Measurements from ENCODE around the gene KRTAP26-1.

KRTAP26-1 gene

DNA sequence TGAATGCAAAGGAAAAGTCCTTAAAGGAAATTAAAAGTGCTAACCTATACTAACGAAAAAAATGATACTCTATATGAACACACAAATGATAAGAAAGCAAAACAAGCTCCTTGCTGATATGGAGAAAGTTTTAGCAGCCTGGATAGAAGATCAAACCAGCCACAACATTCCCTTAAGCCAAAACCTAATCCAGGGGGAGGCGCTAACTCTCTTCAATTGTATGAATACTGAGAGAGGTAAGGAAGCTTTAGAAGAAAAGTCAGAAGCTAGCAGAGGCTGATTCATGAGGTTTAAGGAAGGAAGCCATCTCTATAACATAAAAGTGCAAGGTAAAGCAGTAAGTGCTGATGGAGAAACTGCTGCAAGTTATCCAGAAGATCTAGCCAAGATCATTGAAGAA is 24.9 kb upstream of the KRTAP26-1 start:
- no peak overlapping the region for H3K4me3 ChIP-seq (ENCODE audit: control insufficient read depth, low read depth, low read length)
- DNase-seq (ENCODE audit: low read depth) = no peak
- no peak for TF ChIP-seq CTCF (IDR thresholded peaks at IDR 0.05; ENCODE audit: control insufficient read depth, insufficient read depth, low read depth, low read length, missing control alignments)

GRCh38 chr21:30340714-30341573 is 20.8 kb upstream of the KRTAP26-1 start:
- DNase-seq (ENCODE audit: low read depth) = no peak
- peak; percentile 46 for TF ChIP-seq CTCF (IDR thresholded peaks at IDR 0.05; ENCODE audit: control insufficient read depth, insufficient read depth, low read depth, low read length, missing control alignments)
- no peak overlapping the region for H3K4me3 ChIP-seq (ENCODE audit: control insufficient read depth, low read depth, low read length)

- TF ChIP-seq CTCF (IDR thresholded peaks at IDR 0.05; ENCODE audit: control insufficient read depth, insufficient read depth, low read depth, low read length, missing control alignments) = no peak
- no peak for DNase-seq (ENCODE audit: low read depth)
- no peak overlapping the region for H3K4me3 ChIP-seq (ENCODE audit: control insufficient read depth, low read depth, low read length)
Observed at GRCh38 chr21:30338717-30339116, 18.6 kb upstream of the KRTAP26-1 start.

DNA sequence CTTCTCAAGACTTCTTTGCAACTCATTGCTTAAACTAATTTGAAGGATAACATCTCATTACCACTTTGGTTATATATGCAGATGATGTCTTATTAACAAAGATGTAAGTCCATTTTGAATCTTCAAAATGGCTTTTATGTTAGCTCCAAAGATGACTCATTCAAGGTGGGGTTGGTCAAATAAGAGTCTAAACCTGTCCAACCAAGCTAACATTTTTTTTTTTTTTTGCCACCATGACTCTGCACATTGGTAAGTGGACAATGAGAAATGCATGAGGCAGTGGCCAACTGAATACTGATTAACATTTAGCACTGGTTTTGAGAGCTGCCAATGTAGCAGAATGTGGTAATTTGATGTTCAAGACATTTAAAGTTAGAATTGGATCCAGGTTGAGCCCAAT is 17.7 kb upstream of the KRTAP26-1 start:
- DNase-seq (ENCODE audit: low read depth) = no peak
- TF ChIP-seq CTCF (IDR thresholded peaks at IDR 0.05; ENCODE audit: control insufficient read depth, insufficient read depth, low read depth, low read length, missing control alignments) = no peak
- no peak overlapping the region for H3K4me3 ChIP-seq (ENCODE audit: control insufficient read depth, low read depth, low read length)

DNA sequence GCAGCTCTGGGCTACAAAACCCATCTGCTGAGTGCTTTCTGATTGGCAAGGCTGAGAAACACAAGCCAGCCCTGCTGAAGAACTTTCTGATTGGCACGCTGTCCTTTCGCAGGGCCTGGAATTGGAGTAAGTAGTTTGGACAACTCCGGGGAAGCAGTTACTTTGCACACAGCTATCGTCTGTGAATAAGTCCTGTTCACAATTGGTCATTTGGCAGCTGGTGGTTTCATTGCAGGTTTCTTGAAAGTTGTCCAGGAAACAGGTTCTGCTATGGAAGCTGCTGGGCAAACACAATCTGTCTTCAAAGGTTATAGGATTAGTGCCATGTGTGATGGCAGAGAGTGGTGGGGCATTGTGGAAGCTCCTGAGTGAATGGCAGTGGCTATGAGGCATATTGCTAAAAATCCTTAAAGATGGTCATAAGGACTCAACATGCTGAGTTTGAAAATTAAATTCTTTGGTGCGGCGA is 17.2 kb upstream of the KRTAP26-1 start, which contains the start of gene KRTAP27-1:
KRTAP27-1 (minus strand) TSS at position 419 of the 469 bp plus-strand sequence; CDS start at position 393, 26 bp downstream.
- no peak for DNase-seq (ENCODE audit: low read depth)
- TF ChIP-seq CTCF (IDR thresholded peaks at IDR 0.05; ENCODE audit: control insufficient read depth, insufficient read depth, low read depth, low read length, missing control alignments) = no peak
- no peak within 1 kb of the TSS for H3K4me3 ChIP-seq (ENCODE audit: control insufficient read depth, low read depth, low read length)

DNA sequence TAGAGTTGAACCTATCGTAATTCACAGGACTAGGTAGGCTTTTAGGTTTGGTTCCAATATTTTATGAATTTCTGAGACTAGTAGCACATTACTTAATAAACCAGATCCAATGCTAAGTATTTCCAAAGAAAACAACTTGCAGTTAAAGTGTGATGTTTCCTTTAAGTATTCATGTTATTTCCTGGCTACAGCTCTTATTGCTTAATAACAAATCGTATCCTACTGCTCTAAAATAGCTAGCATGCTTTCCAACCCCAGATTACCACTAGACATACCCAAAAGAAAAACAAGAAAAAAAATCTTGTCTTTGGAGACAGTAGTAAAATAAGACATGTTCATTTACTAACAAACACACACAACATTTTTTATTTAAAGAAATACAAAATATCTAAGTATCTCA is 16.5 kb upstream of the KRTAP26-1 start:
- no peak overlapping the region for H3K4me3 ChIP-seq (ENCODE audit: control insufficient read depth, low read depth, low read length)
- no peak for TF ChIP-seq CTCF (IDR thresholded peaks at IDR 0.05; ENCODE audit: control insufficient read depth, insufficient read depth, low read depth, low read length, missing control alignments)
- DNase-seq (ENCODE audit: low read depth) = no peak
